K562 (cell line): ENCODE results near the gene JAM2. TPM values are rescaled to one million over a fixed set of nuclear protein-coding genes. Genes with fewer than 3 reads are reported as not detected.
"Not testable (repeated sequence)": the region's sequence is repeated elsewhere in the genome, so short reads cannot be mapped to it uniquely, and the experiment has no call there.

ENCODE experiments used
- ATAC-seq: fragments of 200-7000 bp; cut with Tn5 transposase; 3 replicates; pipeline ENCODE4 v1.9.1; 2020; ENCODE audit warnings: moderate library complexity
- BruUV-seq: library from RNA; stranded (reverse); fragments of 400-500 nt; replicated peaks from 2 replicates; lab custom pipeline; 2021; lab: Mats Ljungman, UMichigan
- CTCF ChIA-PET: fragments of 300-600 bp; formaldehyde crosslinking; extraction: SDS; loops from one replicate; lab custom pipeline; 2021; ENCODE audit warnings: low intra/inter-chr PET ratio; lab: Yijun Ruan, JAX
- POLR2A ChIA-PET: fragments of 300-600, 350-650 bp; sonication (Branson Sonifier 250); formaldehyde crosslinking; extraction: SDS; loops from one replicate; lab custom pipeline; 2021; ENCODE audit warnings: antibody characterized with exemption, inconsistent platforms; lab: Yijun Ruan, JAX
- DNase-seq, 4 experiments: peaks; one replicate each; pipeline versions ENCODE4 v3.0.0 to v3.0.0-alpha.2; 2011 to 2018; ENCODE audit warnings: low spot score in 3 of 4, mixed read lengths in 3 of 4; ENCODE audit errors: extremely low read depth in 1 of 4
- FAIRE-seq: peaks from 2 replicates; lab custom pipeline; 2011; peaks lifted over from hg19 to GRCh38; lab: Jason Lieb, UNC
- H2AFZ ChIP-seq: 2 replicates; pipeline ENCODE4 v1.6.0; 2011; ENCODE audit warnings: low read depth, low read length, control low read depth, inconsistent platforms
- H3K27ac ChIP-seq: fragments of 200-600 bp; 3 replicates; pipeline ENCODE4 v1.8.0; 2011; ENCODE audit warnings: low read depth, mild to moderate bottlenecking, control low read depth, inconsistent platforms, low read length, moderate library complexity, mixed read lengths; ENCODE audit errors: extremely low read depth
- H3K27me3 ChIP-seq, 2 experiments: fragments of 300-600 bp in 1 of 2; 2 replicates in 1 of 2; 3 replicates in 1 of 2; pipeline versions ENCODE4 v1.6.0 to v1.8.0; 2011; ENCODE audit warnings: inconsistent platforms in 2 of 2, low read length in 2 of 2, mild to moderate bottlenecking in 1 of 2, mixed read lengths in 1 of 2, moderate library complexity in 1 of 2; ENCODE audit not compliant: control insufficient read depth in 2 of 2, insufficient read depth in 2 of 2
- H3K36me3 ChIP-seq: fragments of 300-600 bp; 3 replicates; pipeline ENCODE4 v1.8.0; 2011; ENCODE audit warnings: mild to moderate bottlenecking, low read length, inconsistent platforms; ENCODE audit not compliant: control insufficient read depth, insufficient read depth
- H3K4me1 ChIP-seq, 2 experiments: fragments of 200-600 bp in 1 of 2; replicated peaks in 1 of 2; 2 replicates in 1 of 2; 3 replicates in 1 of 2; pipeline versions ENCODE4 v1.5.1 to v1.8.0; 2011; ENCODE audit warnings: inconsistent platforms in 2 of 2, low read length in 2 of 2, mild to moderate bottlenecking in 1 of 2, mixed read lengths in 1 of 2, moderate library complexity in 1 of 2; ENCODE audit not compliant: control insufficient read depth in 2 of 2, insufficient read depth in 2 of 2
- H3K4me2 ChIP-seq: 2 replicates; pipeline ENCODE4 v1.6.1; 2011; ENCODE audit warnings: low read length, control low read depth, inconsistent platforms, mixed read lengths; ENCODE audit not compliant: insufficient read depth
- H3K4me3 ChIP-seq: fragments of 200-600 bp; sonication (generic), shearing (Covaris generic); 2 replicates; pipeline ENCODE4 v1.5.1; 2016; ENCODE audit warnings: control low read depth, inconsistent platforms
- H3K79me2 ChIP-seq: fragments of 200-600 bp; 3 replicates; pipeline ENCODE4 v1.8.0; 2011; ENCODE audit warnings: low read length, inconsistent platforms; ENCODE audit not compliant: control insufficient read depth, insufficient read depth
- H3K9ac ChIP-seq, 2 experiments: 2 replicates each; pipeline versions ENCODE4 v1.6.0 to v1.6.1; 2011; ENCODE audit warnings: low read depth in 2 of 2, low read length in 2 of 2, control low read depth in 1 of 2, inconsistent platforms in 1 of 2, mild to moderate bottlenecking in 1 of 2, mixed read lengths in 1 of 2; ENCODE audit not compliant: insufficient read depth in 1 of 2
- H3K9me1 ChIP-seq: one replicate; pipeline ENCODE4 v1.6.0; 2011; ENCODE audit warnings: inconsistent platforms, mild to moderate bottlenecking, low read length, moderate library complexity; ENCODE audit not compliant: control insufficient read depth, insufficient read depth
- H3K9me3 ChIP-seq: replicated peaks from 2 replicates; pipeline ENCODE4 v1.5.1; 2011; ENCODE audit warnings: low read depth, low read length, inconsistent platforms; ENCODE audit not compliant: control insufficient read depth, insufficient read depth
- H4K20me1 ChIP-seq: replicated peaks from 2 replicates; pipeline ENCODE4 v1.6.1; 2011; ENCODE audit warnings: low read length, inconsistent platforms, mixed read lengths; ENCODE audit not compliant: control insufficient read depth, insufficient read depth
- FOXP4 ChIP-seq: sonication (generic); formaldehyde crosslinking; IDR thresholded peaks from 2 replicates; pipeline ENCODE4 v1.8.0; 2022; ENCODE audit warnings: mild to moderate bottlenecking, missing genetic modification reagents, borderline replicate concordance
- HDAC2 ChIP-seq: fragments of 450-650 bp; IDR thresholded peaks from 2 replicates; pipeline ENCODE4 v1.6.1; 2016; ENCODE audit warnings: mild to moderate bottlenecking
- ZNF280B ChIP-seq: fragments of 250-450 bp; sonication (Bioruptor Pico); IDR thresholded peaks from 2 replicates; pipeline ENCODE4 v1.5.1; 2021; ENCODE audit warnings: mild to moderate bottlenecking
- WGBS: fragments of 100-300 bp; shearing (Covaris generic); methylation state at CpG from one replicate; pipeline ENCODE4 v1.1.6; 2016; ENCODE audit warnings: low coverage, mixed read lengths; ENCODE audit not compliant: insufficient coverage; ENCODE audit errors: missing lambda C conversion rate; 5-methylcytosine and 5-hydroxymethylcytosine counted together
- in situ Hi-C: fragments of 300-500 bp; cut with MboI; formaldehyde crosslinking; loops from 4 replicates; pipeline ENCODE4 v1.15.0; 2018; ENCODE audit warnings: inconsistent platforms, mixed read lengths
- intact Hi-C: fragments of 100-400 bp; cut with micrococcal nuclease; formaldehyde crosslinking; loops from 2 replicates; pipeline ENCODE4 v1.14.2; 2022
- polyA plus RNA-seq, 8 experiments: library from polyadenylated mRNA; depleted of rRNA in 4 of 8; stranded (reverse) in 5 of 8; unstranded in 3 of 8; fragments of >200 nt; fragmentation: Nextera tagmentation in 2 of 8; fragmentation: Illumina TruSeq in 1 of 8; extraction: Ambion mirVana in 2 of 8; extraction: Trizol in 1 of 8; gene quantifications; 2 replicates each; pipeline versions ENCODE4 v1.2.1 to v1.2.3, GENCODE V29; 2011 to 2014; ENCODE audit warnings: inconsistent platforms in 1 of 8, missing spikeins in 1 of 8
- total RNA-seq, 7 experiments: library from RNA; depleted of rRNA in 6 of 7; stranded (reverse); fragments of >200 nt in 6 of 7; fragmentation: Illumina TruSeq in 2 of 7; extraction: Trizol in 2 of 7; gene quantifications; 2 replicates each; pipeline versions ENCODE4 v1.2.1 to v1.2.3, GENCODE V29; 2011 to 2021; ENCODE audit warnings: low replicate concordance in 1 of 7

The JAM2 gene
- total and polyA plus RNA-seq, 9 of the 15 experiments (the other 6 are each of a cell fraction or from before 2014, with no cell fraction given), result 0.03 to 0.08 (median 0.07) TPM; not detected in 6

DNA sequence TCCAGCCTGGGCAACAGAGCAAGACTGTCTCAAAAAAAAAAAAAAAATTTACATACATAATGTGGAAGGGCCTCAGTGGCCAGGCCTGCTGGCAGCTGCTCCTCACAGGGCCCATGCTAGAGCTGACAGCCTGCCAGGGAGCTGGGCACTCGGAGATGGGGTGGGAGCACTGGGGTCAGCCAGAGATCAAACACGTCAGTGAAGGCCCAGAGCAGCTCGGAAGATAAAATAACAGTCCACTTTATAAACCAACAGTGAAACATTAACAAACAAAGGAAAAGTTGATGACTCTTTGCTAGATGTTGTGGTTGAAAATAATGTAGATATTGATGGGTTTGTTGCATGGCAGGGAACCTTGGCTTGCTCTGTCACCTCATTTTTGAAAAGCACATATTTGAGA is 52.9 kb downstream of the JAM2 start:
- no peak overlapping the region for H2AFZ ChIP-seq
- FAIRE-seq (no peak), ATAC-seq (no peak), DNase-seq (no peak)
- H3K9ac ChIP-seq, result no peak overlapping the region
- H3K27ac ChIP-seq, result no peak overlapping the region
- 27% methylated on average over 3 of the region's 3 CpGs for WGBS
- TF ChIP-seq FOXP4 (no peak), ZNF280B (no peak), HDAC2 (no peak)
- H3K36me3 ChIP-seq, result no peaks in the 10 kb centered on the region
- no peaks in the 10 kb centered on the region for H4K20me1 ChIP-seq
- ChIA-PET POLR2A (no interaction called here), CTCF (no interaction called here)
- H3K9me3 ChIP-seq, result no peaks in the 10 kb centered on the region
- BruUV-seq, result no TSS peak
- no peaks in the 10 kb centered on the region for H3K4me1 ChIP-seq
- in situ Hi-C loops, result no loop called here
- no peaks in the 10 kb centered on the region for H3K9me1 ChIP-seq
- peaks cover 0 to 4% of the 10 kb centered on the region in 2 experiments; a peak in 1 of 5 replicates for H3K27me3 ChIP-seq
- no peaks in the 10 kb centered on the region for H3K79me2 ChIP-seq
- no peak overlapping the region for H3K4me2 ChIP-seq
- H3K4me3 ChIP-seq, result no peak overlapping the region
- intact Hi-C loops, result no loop called here

- CTCF ChIA-PET, ATAC-seq, H3K4me1 ChIP-seq, BruUV-seq, in situ Hi-C loops, DNase-seq, H3K79me2 ChIP-seq, H3K4me3 ChIP-seq, H3K9me3 ChIP-seq, H4K20me1 ChIP-seq, H3K27ac ChIP-seq, H3K36me3 ChIP-seq, H3K9ac ChIP-seq, H3K9me1 ChIP-seq, FAIRE-seq, intact Hi-C loops, H3K4me2 ChIP-seq, POLR2A ChIA-PET, H2AFZ ChIP-seq, H3K27me3 ChIP-seq: not testable (repeated sequence)
- 47% methylated on average over 12 of the region's 36 CpGs for WGBS
Observed at GRCh38 chr21:25695461-25695860, 56.4 kb downstream of the JAM2 start.
